Hepatocyte (in vitro differentiated cells): ENCODE data around the gene TEAD3. TPM values are rescaled to one million over a fixed set of nuclear protein-coding genes. Genes with fewer than 3 reads are reported as not detected.

ENCODE experiments used
- DNase-seq: peaks from one replicate; pipeline ENCODE4 v3.0.0-alpha.2; 2016; ENCODE audit warnings: low spot score
- H2AFZ ChIP-seq: fragments of 200-600 bp; sonication (generic); 2 replicates; pipeline ENCODE4 v1.6.0; 2016; ENCODE audit warnings: antibody characterized with exemption, mild to moderate bottlenecking
- H3K27ac ChIP-seq: fragments of 200-600 bp; sonication (generic); 2 replicates; pipeline ENCODE4 v1.5.1; 2016; ENCODE audit warnings: mild to moderate bottlenecking
- H3K27me3 ChIP-seq: fragments of 200-600 bp; sonication (generic); 2 replicates; pipeline ENCODE4 v1.6.1; 2016
- H3K36me3 ChIP-seq: fragments of 200-600 bp; sonication (generic); replicated peaks from 2 replicates; pipeline ENCODE4 v1.5.1; 2016; ENCODE audit warnings: low read depth; ENCODE audit not compliant: insufficient read depth
- H3K4me1 ChIP-seq: fragments of 200-600 bp; sonication (generic); 2 replicates; pipeline ENCODE4 v1.5.1; 2016; ENCODE audit warnings: mild to moderate bottlenecking, moderate library complexity; ENCODE audit not compliant: insufficient read depth
- H3K4me2 ChIP-seq: fragments of 200-600 bp; sonication (generic); 2 replicates; pipeline ENCODE4 v1.6.0; 2016
- H3K4me3 ChIP-seq: fragments of 200-600 bp; sonication (generic); 2 replicates; pipeline ENCODE4 v1.5.1; 2016; ENCODE audit warnings: mild to moderate bottlenecking
- H3K79me2 ChIP-seq: fragments of 200-600 bp; sonication (generic); 2 replicates; pipeline ENCODE4 v1.6.0; 2017; ENCODE audit warnings: mild to moderate bottlenecking
- H3K9me2 ChIP-seq: fragments of 200-600 bp; sonication (generic); replicated peaks from 2 replicates; pipeline ENCODE4 v1.6.0; 2017; ENCODE audit warnings: mild to moderate bottlenecking; ENCODE audit not compliant: insufficient read depth
- H3K9me3 ChIP-seq: fragments of 200-600 bp; sonication (generic); 2 replicates; pipeline ENCODE4 v1.5.1; 2016; ENCODE audit warnings: low read depth, mild to moderate bottlenecking
- H4K20me1 ChIP-seq: fragments of 200-600 bp; sonication (generic); 2 replicates; pipeline ENCODE4 v1.6.0; 2016; ENCODE audit warnings: mild to moderate bottlenecking; ENCODE audit not compliant: insufficient read depth, poor library complexity, severe bottlenecking
- CTCF ChIP-seq: fragments of 200-600 bp; sonication (generic); IDR thresholded peaks from 2 replicates; pipeline ENCODE4 v1.5.1; 2016; ENCODE audit warnings: antibody characterized with exemption, mild to moderate bottlenecking; ENCODE audit not compliant: poor library complexity
- EZH2 ChIP-seq: fragments of 200-600 bp; sonication (generic); IDR thresholded peaks from 2 replicates; pipeline ENCODE4 v1.6.1; 2016; ENCODE audit warnings: antibody characterized with exemption, mild to moderate bottlenecking, borderline replicate concordance
- EZH2phosphoT487 ChIP-seq: fragments of 200-600 bp; sonication (generic); IDR thresholded peaks from one replicate; pipeline ENCODE4 v1.6.1; 2018; ENCODE audit warnings: antibody characterized with exemption, mild to moderate bottlenecking, low read depth, moderate library complexity; ENCODE audit not compliant: unreplicated experiment, severe bottlenecking
- WGBS: methylation state at CpG from one replicate; pipeline ENCODE4 v1.1.6; 2016; ENCODE audit warnings: low lambda C conversion rate; ENCODE audit errors: missing lambda C conversion rate; 5-methylcytosine and 5-hydroxymethylcytosine counted together
- polyA plus RNA-seq: library from polyadenylated mRNA; unstranded; fragments of >200 nt; fragmentation: Nextera tagmentation; extraction: Ambion mirVana; gene quantifications from 2 replicates; pipeline ENCODE4 v1.2.1, GENCODE V29; 2016
- total RNA-seq: library from RNA; depleted of rRNA; stranded (reverse); fragments of >200 nt; gene quantifications from 2 replicates; pipeline ENCODE4 v1.2.3, GENCODE V29; 2014

Gene TEAD3
- total and polyA plus RNA-seq, 2 experiments from 2014 or later = 26.3 to 33.0 TPM

GRCh38 chr6:35477551-35478179 lies 19.2 kb downstream of the TEAD3 start:
- TF ChIP-seq EZH2phosphoT487 (no peak), EZH2 (no peak), CTCF (no peak)
- Histone ChIP-seq H4K20me1 (peaks cover 3% of the 10 kb centered on the region), H3K4me3 (no peak overlapping the region), H3K79me2 (peaks cover 6% of the 10 kb centered on the region), H3K27me3 (no peaks in the 10 kb centered on the region), H3K36me3 (no peaks in the 10 kb centered on the region), H3K9me2 (no peaks in the 10 kb centered on the region), H2AFZ (no peak overlapping the region), H3K4me1 (no peaks in the 10 kb centered on the region), H3K9me3 (no peaks in the 10 kb centered on the region), H3K4me2 (no peak overlapping the region), H3K27ac (no peak overlapping the region)
- no peak for DNase-seq
- WGBS = 91% methylated on average over 5 of the region's 5 CpGs

GRCh38 chr6:35477028-35477427 lies 19.9 kb downstream of the TEAD3 start:
- DNase-seq = no peak
- H3K36me3 ChIP-seq = no peaks in the 10 kb centered on the region
- 89% methylated on average over 8 of the region's 8 CpGs for WGBS

GRCh38 chr6:35476004-35476403 lies 20.9 kb downstream of the TEAD3 start:
- Histone ChIP-seq H3K36me3 (no peaks in the 10 kb centered on the region), H3K4me3 (no peak overlapping the region), H3K4me2 (no peak overlapping the region), H3K4me1 (peaks cover 8% of the 10 kb centered on the region), H2AFZ (no peak overlapping the region), H4K20me1 (peaks cover 17% of the 10 kb centered on the region), H3K9me3 (no peaks in the 10 kb centered on the region), H3K9me2 (no peaks in the 10 kb centered on the region), H3K27ac (no peak overlapping the region), H3K79me2 (peaks cover 3% of the 10 kb centered on the region), H3K27me3 (no peaks in the 10 kb centered on the region)
- TF ChIP-seq CTCF (no peak), EZH2 (no peak), EZH2phosphoT487 (no peak)
- DNase-seq = no peak
- WGBS = 87% methylated on average over 14 of the region's 14 CpGs

More at GRCh38 chr6:35477028-35477427, 19.9 kb downstream of the TEAD3 start:
- H3K27me3 ChIP-seq = no peaks in the 10 kb centered on the region
- H3K4me2 ChIP-seq = no peak overlapping the region
- TF ChIP-seq EZH2phosphoT487 = no peak
- no peak for TF ChIP-seq EZH2
- TF ChIP-seq CTCF = no peak
- H3K4me3 ChIP-seq = no peak overlapping the region
- no peak overlapping the region for H3K27ac ChIP-seq
- H3K4me1 ChIP-seq = peaks cover 5% of the 10 kb centered on the region
- peaks cover 4% of the 10 kb centered on the region for H3K79me2 ChIP-seq
- H3K9me3 ChIP-seq = no peaks in the 10 kb centered on the region
- H2AFZ ChIP-seq = no peak overlapping the region
- H4K20me1 ChIP-seq = peaks cover 10% of the 10 kb centered on the region
- H3K9me2 ChIP-seq = no peaks in the 10 kb centered on the region
